Gastrocnemius medialis (tissue), 4 donors: Measurements from ENCODE around the gene SCGN.

Experiments
- CTCF ChIP-seq, 5 experiments: fragments of 450-650 bp in 3 of 5; fragments of 200-600 bp in 2 of 5; sonication (generic) in 2 of 5; IDR thresholded peaks in 4 of 5; conservative IDR thresholded peaks in 1 of 5; 1 replicate in 4 of 5; 2 replicates in 1 of 5; pipeline ENCODE4 v1.5.1; 2016 to 2019; ENCODE audit warnings: antibody characterized with exemption in 5 of 5, mild to moderate bottlenecking in 3 of 5, moderate library complexity in 3 of 5
- POLR2A ChIP-seq, 2 donors: fragments of 450-650 bp; IDR thresholded peaks; one replicate each; pipeline ENCODE4 v1.6.1; 2017; ENCODE audit warnings: antibody characterized with exemption in 2 of 2, mild to moderate bottlenecking in 2 of 2, moderate library complexity in 2 of 2

DNA sequence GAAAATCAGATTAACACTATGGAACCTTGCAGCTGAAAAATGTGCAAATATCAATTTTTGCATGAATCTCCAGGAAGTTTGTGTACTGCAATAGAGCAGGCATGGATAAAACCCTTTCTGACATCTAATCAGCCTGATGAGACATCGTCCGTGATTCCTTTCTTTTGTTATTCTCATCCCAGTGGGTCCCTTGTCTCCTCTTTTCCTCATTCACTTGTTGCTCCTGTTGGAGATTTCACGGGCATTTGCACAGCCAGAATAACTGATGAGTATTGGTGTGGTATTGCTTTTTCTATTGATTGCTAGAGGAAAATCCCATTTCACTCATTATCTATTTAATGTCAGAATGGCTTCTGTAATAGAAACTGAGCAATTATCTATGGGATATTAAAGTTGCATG is 39.9 kb downstream of the SCGN start:
- TF ChIP-seq CTCF (IDR thresholded peaks at IDR 0.05 in 4 of 5, conservative IDR thresholded peaks at IDR 0.05 in 1 of 5) (no peak), POLR2A (IDR thresholded peaks at IDR 0.05) (no peak)
